K562 (cell line): ENCODE results near the gene FN1. TPM values are rescaled to one million over a fixed set of nuclear protein-coding genes. Genes with fewer than 3 reads are reported as not detected.
A peak's percentile ranks its signal among the peaks of the same experiment; 100 is the strongest.

ENCODE experiments used
- ATAC-seq: fragments of 200-7000 bp; cut with Tn5 transposase; 3 replicates; pipeline ENCODE4 v1.9.1; 2020; ENCODE audit warnings: moderate library complexity
- BruUV-seq: library from RNA; stranded (reverse); fragments of 400-500 nt; replicated peaks from 2 replicates; lab custom pipeline; 2021; lab: Mats Ljungman, UMichigan
- CTCF ChIA-PET: fragments of 300-600 bp; formaldehyde crosslinking; extraction: SDS; loops from one replicate; lab custom pipeline; 2021; ENCODE audit warnings: low intra/inter-chr PET ratio; lab: Yijun Ruan, JAX
- POLR2A ChIA-PET: fragments of 300-600, 350-650 bp; sonication (Branson Sonifier 250); formaldehyde crosslinking; extraction: SDS; loops from one replicate; lab custom pipeline; 2021; ENCODE audit warnings: antibody characterized with exemption, inconsistent platforms; lab: Yijun Ruan, JAX
- DNase-seq, 4 experiments: peaks; one replicate each; pipeline versions ENCODE4 v3.0.0 to v3.0.0-alpha.2; 2011 to 2018; ENCODE audit warnings: low spot score in 3 of 4, mixed read lengths in 3 of 4; ENCODE audit errors: extremely low read depth in 1 of 4
- FAIRE-seq: peaks from 2 replicates; lab custom pipeline; 2011; peaks lifted over from hg19 to GRCh38; lab: Jason Lieb, UNC
- H2AFZ ChIP-seq: 2 replicates; pipeline ENCODE4 v1.6.0; 2011; ENCODE audit warnings: low read depth, low read length, control low read depth, inconsistent platforms
- H3K27ac ChIP-seq: fragments of 200-600 bp; 3 replicates; pipeline ENCODE4 v1.8.0; 2011; ENCODE audit warnings: low read depth, mild to moderate bottlenecking, control low read depth, inconsistent platforms, low read length, moderate library complexity, mixed read lengths; ENCODE audit errors: extremely low read depth
- H3K27me3 ChIP-seq, 2 experiments: fragments of 300-600 bp in 1 of 2; 2 replicates in 1 of 2; 3 replicates in 1 of 2; pipeline versions ENCODE4 v1.6.0 to v1.8.0; 2011; ENCODE audit warnings: inconsistent platforms in 2 of 2, low read length in 2 of 2, mild to moderate bottlenecking in 1 of 2, mixed read lengths in 1 of 2, moderate library complexity in 1 of 2; ENCODE audit not compliant: control insufficient read depth in 2 of 2, insufficient read depth in 2 of 2
- H3K36me3 ChIP-seq: fragments of 300-600 bp; 3 replicates; pipeline ENCODE4 v1.8.0; 2011; ENCODE audit warnings: mild to moderate bottlenecking, low read length, inconsistent platforms; ENCODE audit not compliant: control insufficient read depth, insufficient read depth
- H3K4me1 ChIP-seq, 2 experiments: fragments of 200-600 bp in 1 of 2; replicated peaks in 1 of 2; 2 replicates in 1 of 2; 3 replicates in 1 of 2; pipeline versions ENCODE4 v1.5.1 to v1.8.0; 2011; ENCODE audit warnings: inconsistent platforms in 2 of 2, low read length in 2 of 2, mild to moderate bottlenecking in 1 of 2, mixed read lengths in 1 of 2, moderate library complexity in 1 of 2; ENCODE audit not compliant: control insufficient read depth in 2 of 2, insufficient read depth in 2 of 2
- H3K4me2 ChIP-seq: 2 replicates; pipeline ENCODE4 v1.6.1; 2011; ENCODE audit warnings: low read length, control low read depth, inconsistent platforms, mixed read lengths; ENCODE audit not compliant: insufficient read depth
- H3K4me3 ChIP-seq: fragments of 200-600 bp; sonication (generic), shearing (Covaris generic); 2 replicates; pipeline ENCODE4 v1.5.1; 2016; ENCODE audit warnings: control low read depth, inconsistent platforms
- H3K79me2 ChIP-seq: fragments of 200-600 bp; 3 replicates; pipeline ENCODE4 v1.8.0; 2011; ENCODE audit warnings: low read length, inconsistent platforms; ENCODE audit not compliant: control insufficient read depth, insufficient read depth
- H3K9ac ChIP-seq, 2 experiments: 2 replicates each; pipeline versions ENCODE4 v1.6.0 to v1.6.1; 2011; ENCODE audit warnings: low read depth in 2 of 2, low read length in 2 of 2, control low read depth in 1 of 2, inconsistent platforms in 1 of 2, mild to moderate bottlenecking in 1 of 2, mixed read lengths in 1 of 2; ENCODE audit not compliant: insufficient read depth in 1 of 2
- H3K9me1 ChIP-seq: one replicate; pipeline ENCODE4 v1.6.0; 2011; ENCODE audit warnings: inconsistent platforms, mild to moderate bottlenecking, low read length, moderate library complexity; ENCODE audit not compliant: control insufficient read depth, insufficient read depth
- H3K9me3 ChIP-seq: replicated peaks from 2 replicates; pipeline ENCODE4 v1.5.1; 2011; ENCODE audit warnings: low read depth, low read length, inconsistent platforms; ENCODE audit not compliant: control insufficient read depth, insufficient read depth
- H4K20me1 ChIP-seq: replicated peaks from 2 replicates; pipeline ENCODE4 v1.6.1; 2011; ENCODE audit warnings: low read length, inconsistent platforms, mixed read lengths; ENCODE audit not compliant: control insufficient read depth, insufficient read depth
- CHD1 ChIP-seq: fragments of 200-600 bp; sonication (generic); IDR thresholded peaks from one replicate; pipeline ENCODE4 v1.6.1; 2012; ENCODE audit warnings: mild to moderate bottlenecking, moderate library complexity, low read length, inconsistent platforms
- KLF13 ChIP-seq: fragments of 450-650 bp; IDR thresholded peaks from 2 replicates; pipeline ENCODE4 v1.6.1; 2016; ENCODE audit warnings: missing genetic modification characterization, low read depth, mild to moderate bottlenecking, missing compliant biosample characterization, moderate library complexity, borderline replicate concordance
- MITF ChIP-seq: IDR thresholded peaks from 2 replicates; pipeline ENCODE4 v1.6.1; 2014; ENCODE audit warnings: antibody characterized with exemption
- NRF1 ChIP-seq, 2 experiments: fragments of 450-650 bp; IDR thresholded peaks in 1 of 2; conservative IDR thresholded peaks in 1 of 2; 2 replicates each; pipeline ENCODE4 v1.6.1; 2014; ENCODE audit warnings: mild to moderate bottlenecking in 2 of 2
- THAP7 ChIP-seq: fragments of 250-450 bp; sonication (Bioruptor Pico); IDR thresholded peaks from 2 replicates; pipeline ENCODE4 v1.5.0; 2021
- VEZF1 ChIP-seq: fragments of 200-800 bp; sonication (Bioruptor generic); IDR thresholded peaks from 2 replicates; pipeline ENCODE4 v1.6.1; 2017; ENCODE audit warnings: missing genetic modification characterization, missing compliant biosample characterization
- ZNF384 ChIP-seq: IDR thresholded peaks from 2 replicates; pipeline ENCODE4 v1.6.1; 2012; ENCODE audit warnings: low read depth, low read length, improper control_type of control experiment
- ZNF407 ChIP-seq: fragments of 450-650 bp; IDR thresholded peaks from 2 replicates; pipeline ENCODE4 v1.6.1; 2016; ENCODE audit warnings: low read depth
- WGBS: fragments of 100-300 bp; shearing (Covaris generic); methylation state at CpG from one replicate; pipeline ENCODE4 v1.1.6; 2016; ENCODE audit warnings: low coverage, mixed read lengths; ENCODE audit not compliant: insufficient coverage; ENCODE audit errors: missing lambda C conversion rate; 5-methylcytosine and 5-hydroxymethylcytosine counted together
- in situ Hi-C: fragments of 300-500 bp; cut with MboI; formaldehyde crosslinking; loops from 4 replicates; pipeline ENCODE4 v1.15.0; 2018; ENCODE audit warnings: inconsistent platforms, mixed read lengths
- intact Hi-C: fragments of 100-400 bp; cut with micrococcal nuclease; formaldehyde crosslinking; loops from 2 replicates; pipeline ENCODE4 v1.14.2; 2022
- polyA plus RNA-seq, 8 experiments: library from polyadenylated mRNA; depleted of rRNA in 4 of 8; stranded (reverse) in 5 of 8; unstranded in 3 of 8; fragments of >200 nt; fragmentation: Nextera tagmentation in 2 of 8; fragmentation: Illumina TruSeq in 1 of 8; extraction: Ambion mirVana in 2 of 8; extraction: Trizol in 1 of 8; gene quantifications; 2 replicates each; pipeline versions ENCODE4 v1.2.1 to v1.2.3, GENCODE V29; 2011 to 2014; ENCODE audit warnings: inconsistent platforms in 1 of 8, missing spikeins in 1 of 8
- total RNA-seq, 7 experiments: library from RNA; depleted of rRNA in 6 of 7; stranded (reverse); fragments of >200 nt in 6 of 7; fragmentation: Illumina TruSeq in 2 of 7; extraction: Trizol in 2 of 7; gene quantifications; 2 replicates each; pipeline versions ENCODE4 v1.2.1 to v1.2.3, GENCODE V29; 2011 to 2021; ENCODE audit warnings: low replicate concordance in 1 of 7

FN1 gene
- total and polyA plus RNA-seq, 9 of the 15 experiments (the other 6 are each of a cell fraction or from before 2014, with no cell fraction given): 7.4 to 19.1 (median 11.2) TPM

- Histone ChIP-seq H3K9me3 (no peaks in the 10 kb centered on the region), H3K9ac (peak within 1 kb of the TSS; percentile 88 to 99), H3K27me3 (no peaks in the 10 kb centered on the region), H3K79me2 (peaks cover 66% of the 10 kb centered on the region), H3K4me3 (peak within 1 kb of the TSS; percentile 76), H3K4me1 (peaks cover 0 to 13% of the 10 kb centered on the region in 2 experiments; a peak in 4 of 5 replicates), H3K9me1 (no peaks in the 10 kb centered on the region), H3K36me3 (peaks cover 38% of the 10 kb centered on the region), H3K27ac (peak within 1 kb of the TSS; percentile 96), H3K4me2 (peak within 1 kb of the TSS; percentile 82), H2AFZ (peak within 1 kb of the TSS; percentile 87), H4K20me1 (no peaks in the 10 kb centered on the region)
- intact Hi-C loops (no loop called here), in situ Hi-C loops (no loop called here)
- BruUV-seq: no TSS peak
- ChIA-PET POLR2A (interaction anchor here (0.6 to 1.6 kb wide), 7 partner anchors 8 to 1849 kb away, joined by 3 to 8 read pairs (median 4); no protein-coding TSS in a partner anchor), CTCF (no interaction called here)
- 0% methylated on average over 18 of the region's 64 CpGs for WGBS
- DNase-seq (peak; percentile 79 to 94 (median 82)), ATAC-seq (peak; percentile 95), FAIRE-seq (peak; percentile 75)
- TF ChIP-seq VEZF1 (CRISPR knock-in tag) (peak; percentile 53; the same call in 1 of the 2 replicates), THAP7 (CRISPR knock-in tag) (no peak), MITF (peak; percentile 36; the same call in 1 of the 2 replicates), ZNF407 (no peak), NRF1 (conservative IDR thresholded peaks at IDR 0.05 in 1 of 2, IDR thresholded peaks at IDR 0.05 in 1 of 2) (peak; percentile 67 to 76), KLF13 (peak; percentile 94), CHD1 (no peak), ZNF384 (peak; percentile 40; the same call in 1 of the 2 replicates)
Measured at GRCh38 chr2:215311625-215312396, 124.1 kb downstream of the FN1 start, which contains the start of gene ATIC. Gene ATIC (plus strand): TSS chr2:215312059. CDS start chr2:215312143, 84 bp downstream.
